PC-9 (cell line): ENCODE measurements around the gene LSS. TPM values are rescaled to one million over a fixed set of nuclear protein-coding genes. Genes with fewer than 3 reads are reported as not detected.

Source experiments
- BruUV-seq: library from RNA; stranded (reverse); fragments of 400-500 nt; replicated peaks from 2 replicates; lab custom pipeline; 2021; lab: Mats Ljungman, UMichigan
- CTCF ChIA-PET: fragments of 300-600 bp; sonication (Branson Sonifier 250); formaldehyde crosslinking; loops from one replicate; lab custom pipeline; 2022; ENCODE audit warnings: antibody characterized with exemption; lab: Charles Lee
- POLR2A ChIA-PET: fragments of 300-600 bp; sonication (Branson Sonifier 250); formaldehyde crosslinking; loops from one replicate; lab custom pipeline; 2022; ENCODE audit warnings: antibody characterized with exemption; ENCODE audit not compliant: unreplicated experiment; lab: Charles Lee
- DNase-seq, 2 experiments: peaks; one replicate each; pipeline versions ENCODE4 v3.0.0 to v3.0.0-alpha.2; 2015 to 2022; ENCODE audit warnings: mixed read lengths in 1 of 2
- H2AFZ ChIP-seq: fragments of 200-600 bp; sonication (generic); 2 replicates; pipeline ENCODE4 v1.8.1; 2017; ENCODE audit warnings: antibody characterized with exemption
- H3F3A ChIP-seq: fragments of 200-600 bp; sonication (generic); 2 replicates; pipeline ENCODE4 v1.8.1; 2017; ENCODE audit warnings: antibody characterized with exemption, mild to moderate bottlenecking, low read depth; ENCODE audit not compliant: insufficient read depth
- H3K27ac ChIP-seq: fragments of 200-600 bp; sonication (generic); 2 replicates; pipeline ENCODE4 v1.6.1; 2016; ENCODE audit warnings: mixed run types
- H3K27me3 ChIP-seq: fragments of 200-600 bp; sonication (generic); 2 replicates; pipeline ENCODE4 v1.6.1; 2016; ENCODE audit warnings: low read depth, mixed run types; ENCODE audit not compliant: insufficient read depth
- H3K36me3 ChIP-seq: fragments of 200-600 bp; sonication (generic); 2 replicates; pipeline ENCODE4 v1.6.1; 2016; ENCODE audit warnings: low read depth, mixed run types
- H3K4me1 ChIP-seq: fragments of 200-600 bp; sonication (generic); replicated peaks from 2 replicates; pipeline ENCODE4 v1.6.1; 2016; ENCODE audit warnings: mixed run types; ENCODE audit not compliant: insufficient read depth
- H3K4me2 ChIP-seq: fragments of 200-600 bp; sonication (generic); 2 replicates; pipeline ENCODE4 v1.6.1; 2017; ENCODE audit warnings: mixed run types
- H3K4me3 ChIP-seq: fragments of 200-600 bp; sonication (generic); 2 replicates; pipeline ENCODE4 v1.6.1; 2016; ENCODE audit warnings: mixed run types
- H3K79me2 ChIP-seq: fragments of 200-600 bp; sonication (generic); 2 replicates; pipeline ENCODE4 v1.6.1; 2017; ENCODE audit warnings: low read depth, mixed run types
- H3K9me2 ChIP-seq: fragments of 200-600 bp; sonication (generic); 2 replicates; pipeline ENCODE4 v1.8.1; 2017; ENCODE audit warnings: mild to moderate bottlenecking; ENCODE audit not compliant: insufficient read depth
- H3K9me3 ChIP-seq: fragments of 200-600 bp; sonication (generic); 2 replicates; pipeline ENCODE4 v1.8.1; 2016; ENCODE audit warnings: low read depth; ENCODE audit not compliant: insufficient read depth
- H4K20me1 ChIP-seq: fragments of 200-600 bp; sonication (generic); 2 replicates; pipeline ENCODE4 v1.8.1; 2017; ENCODE audit not compliant: insufficient read depth
- EZH2 ChIP-seq: fragments of 200-600 bp; sonication (generic); IDR thresholded peaks from 2 replicates; pipeline ENCODE4 v1.8.0; 2017; ENCODE audit warnings: antibody characterized with exemption, low read depth
- intact Hi-C: fragments of 100-400 bp; cut with micrococcal nuclease; formaldehyde crosslinking; loops from one replicate; pipeline ENCODE4 v1.10.0; 2022; ENCODE audit not compliant: unreplicated experiment
- total RNA-seq: library from RNA; stranded (reverse); gene quantifications from 2 replicates; pipeline ENCODE4 v1.2.3, GENCODE V29; 2021
- TF ChIP-seq, protein P1 (sequence below): fragments of 200-600 bp; sonication (generic); conservative IDR thresholded peaks from 2 replicates; pipeline ENCODE4 v1.6.1; 2017; ENCODE audit warnings: mixed run types, antibody characterized with exemption, mild to moderate bottlenecking, moderate library complexity

Gene LSS
- total RNA-seq, 1 experiment from 2014 or later, result 92.3 TPM

DNA sequence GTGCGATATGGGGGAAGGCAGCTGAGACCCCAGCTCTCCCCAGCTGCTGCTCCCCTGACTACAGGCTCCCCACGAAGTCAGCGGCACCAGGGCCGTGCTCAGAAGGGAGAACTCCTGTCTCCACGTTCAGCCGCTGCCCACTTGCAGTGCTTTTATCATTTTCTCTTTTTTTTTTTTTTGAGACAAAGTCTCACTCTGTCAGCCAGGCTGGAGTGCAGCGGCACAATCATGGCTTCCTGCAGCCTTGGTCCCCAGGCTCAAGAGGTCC lies 72.3 kb downstream of the LSS start:
- Histone ChIP-seq H3K9me3 (no peaks in the 10 kb centered on the region), H3K27ac (no peak overlapping the region), H3K9me2 (no peaks in the 10 kb centered on the region), H2AFZ (no peak overlapping the region), H3K4me2 (no peak overlapping the region), H3K36me3 (no peaks in the 10 kb centered on the region), H3K79me2 (no peaks in the 10 kb centered on the region), H3K4me1 (no peaks in the 10 kb centered on the region), H3K4me3 (no peak overlapping the region), H3K27me3 (no peaks in the 10 kb centered on the region), H3F3A (no peaks in the 10 kb centered on the region), H4K20me1 (no peaks in the 10 kb centered on the region)
- intact Hi-C loops, result no loop called here
- no TSS peak for BruUV-seq
- no peak for TF ChIP-seq EZH2
- TF ChIP-seq, protein P1, sequence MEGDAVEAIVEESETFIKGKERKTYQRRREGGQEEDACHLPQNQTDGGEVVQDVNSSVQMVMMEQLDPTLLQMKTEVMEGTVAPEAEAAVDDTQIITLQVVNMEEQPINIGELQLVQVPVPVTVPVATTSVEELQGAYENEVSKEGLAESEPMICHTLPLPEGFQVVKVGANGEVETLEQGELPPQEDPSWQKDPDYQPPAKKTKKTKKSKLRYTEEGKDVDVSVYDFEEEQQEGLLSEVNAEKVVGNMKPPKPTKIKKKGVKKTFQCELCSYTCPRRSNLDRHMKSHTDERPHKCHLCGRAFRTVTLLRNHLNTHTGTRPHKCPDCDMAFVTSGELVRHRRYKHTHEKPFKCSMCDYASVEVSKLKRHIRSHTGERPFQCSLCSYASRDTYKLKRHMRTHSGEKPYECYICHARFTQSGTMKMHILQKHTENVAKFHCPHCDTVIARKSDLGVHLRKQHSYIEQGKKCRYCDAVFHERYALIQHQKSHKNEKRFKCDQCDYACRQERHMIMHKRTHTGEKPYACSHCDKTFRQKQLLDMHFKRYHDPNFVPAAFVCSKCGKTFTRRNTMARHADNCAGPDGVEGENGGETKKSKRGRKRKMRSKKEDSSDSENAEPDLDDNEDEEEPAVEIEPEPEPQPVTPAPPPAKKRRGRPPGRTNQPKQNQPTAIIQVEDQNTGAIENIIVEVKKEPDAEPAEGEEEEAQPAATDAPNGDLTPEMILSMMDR, result no peak
- ChIA-PET POLR2A (no interaction called here), CTCF (no interaction called here)
- no peak for DNase-seq

DNA sequence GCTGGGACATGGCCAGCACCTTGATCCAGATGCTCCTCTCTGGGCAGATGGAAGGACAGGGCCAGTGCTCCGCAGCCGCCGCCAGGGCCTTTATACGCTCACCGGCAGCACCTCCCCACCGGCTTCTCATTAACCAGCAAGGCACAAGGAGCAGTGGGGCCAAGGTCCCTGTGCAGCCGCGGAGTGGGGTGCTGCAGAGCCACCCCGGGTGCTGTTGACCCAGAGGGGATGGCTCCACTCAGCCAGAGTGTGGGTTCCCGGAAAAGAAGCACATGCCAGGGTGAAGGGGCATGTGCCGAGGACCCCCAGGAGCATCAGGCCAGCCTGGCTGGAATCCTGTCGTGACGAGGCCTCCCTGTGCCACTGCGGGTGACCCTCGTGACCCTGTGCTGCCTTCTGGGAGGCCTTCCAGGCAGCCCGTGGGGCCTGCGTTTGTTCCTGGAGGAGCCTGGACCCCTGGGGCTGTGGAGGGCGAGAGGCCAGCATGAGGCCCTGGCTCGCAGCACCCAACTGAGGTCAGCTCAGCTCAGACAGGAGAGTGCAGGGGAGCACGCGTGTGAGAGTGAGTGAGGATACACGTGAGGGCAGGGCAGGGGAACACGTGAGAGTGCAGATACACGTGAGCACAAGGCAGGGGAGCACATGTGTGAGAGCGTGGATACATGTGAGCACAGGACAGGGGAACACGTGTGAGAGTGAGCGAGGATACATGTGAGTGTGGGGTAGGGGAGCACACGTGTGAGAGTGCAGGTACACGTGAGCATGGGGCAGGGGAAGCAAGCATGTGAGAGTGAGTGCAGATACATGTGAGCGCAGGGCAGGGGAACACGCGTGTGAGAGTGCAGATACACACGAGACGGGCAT lies 72.8 kb downstream of the LSS start, which contains the start of gene FTCD:
Gene FTCD (minus strand): TSS at position 66 of the 864 bp plus-strand sequence. CDS start 56 bp downstream, at position 10.
- ChIA-PET POLR2A (no interaction called here), CTCF (no interaction called here)
- no peak for TF ChIP-seq EZH2
- TF ChIP-seq, protein P1, result no peak
- no peaks in the 10 kb centered on the region for H3K4me1 ChIP-seq
- H3K27me3 ChIP-seq, result no peaks in the 10 kb centered on the region
- no TSS peak for BruUV-seq
- no peak within 1 kb of the TSS for H3K4me3 ChIP-seq
- H3K9me2 ChIP-seq, result no peaks in the 10 kb centered on the region
- H3K27ac ChIP-seq, result no peak within 1 kb of the TSS
- H4K20me1 ChIP-seq, result no peaks in the 10 kb centered on the region
- no peaks in the 10 kb centered on the region for H3K79me2 ChIP-seq
- H3F3A ChIP-seq, result no peaks in the 10 kb centered on the region
- intact Hi-C loops, result no loop called here
- no peak within 1 kb of the TSS for H2AFZ ChIP-seq
- H3K4me2 ChIP-seq, result no peak within 1 kb of the TSS
- no peak for DNase-seq
- no peaks in the 10 kb centered on the region for H3K36me3 ChIP-seq
- no peaks in the 10 kb centered on the region for H3K9me3 ChIP-seq

DNA sequence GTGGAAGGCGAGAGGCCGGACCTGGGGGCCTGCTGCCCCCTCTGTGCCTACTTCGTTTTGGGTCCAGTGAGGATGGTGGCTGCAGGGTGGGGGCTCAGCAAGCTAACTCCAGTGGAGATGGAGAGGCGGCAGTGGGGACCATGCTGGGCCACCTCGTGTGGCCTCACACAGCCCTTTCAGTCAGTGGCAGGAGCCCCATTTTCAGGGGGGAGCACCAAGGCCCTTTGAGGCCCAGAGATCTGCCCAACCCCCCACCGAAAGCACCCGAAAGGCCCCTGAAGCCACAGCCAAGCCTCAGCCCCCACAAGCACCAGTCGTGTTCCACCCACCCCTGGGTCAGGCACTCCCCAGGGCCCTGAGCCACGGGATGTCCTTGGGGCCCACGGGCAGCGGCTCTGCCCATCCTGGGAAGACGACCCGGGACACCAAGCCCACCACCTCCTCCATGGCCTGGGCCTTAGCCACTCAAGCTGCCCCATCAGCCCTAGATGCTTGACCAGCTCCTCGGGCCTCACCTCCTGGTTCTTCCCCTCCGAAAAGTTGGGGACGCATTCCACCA lies 73.5 kb downstream of the LSS start:
- intact Hi-C loops, result no loop called here
- Histone ChIP-seq H3K9me2 (no peaks in the 10 kb centered on the region), H3K36me3 (no peaks in the 10 kb centered on the region), H3K27ac (no peak overlapping the region), H2AFZ (no peak overlapping the region), H3K27me3 (no peaks in the 10 kb centered on the region), H3K4me3 (no peak overlapping the region), H3F3A (no peaks in the 10 kb centered on the region), H3K4me2 (no peak overlapping the region), H3K4me1 (no peaks in the 10 kb centered on the region), H4K20me1 (no peaks in the 10 kb centered on the region), H3K79me2 (no peaks in the 10 kb centered on the region), H3K9me3 (no peaks in the 10 kb centered on the region)
- POLR2A ChIA-PET, result interaction anchor here (0.6 kb wide), 1 partner anchor 182 kb away, joined by 3 read pairs; no protein-coding TSS in a partner anchor
- CTCF ChIA-PET, result no interaction called here
- DNase-seq, result no peak
- no TSS peak for BruUV-seq
- TF ChIP-seq EZH2, result no peak
- TF ChIP-seq, protein P1, result no peak
